HG03457 (cell line): ENCODE data around the gene IKZF3.

Experiments
- ATAC-seq: cut with Tn5 transposase; IDR thresholded peaks from one replicate; pipeline ENCODE4 v1.9.1; 2021; ENCODE audit warnings: moderate number of reproducible peaks; ENCODE audit not compliant: unreplicated experiment

IKZF3 gene

GRCh38 chr17:39818358-39819000 is 45.6 kb downstream of the IKZF3 start:
- no peak for ATAC-seq

GRCh38 chr17:39816272-39816671 is 47.8 kb downstream of the IKZF3 start:
- no peak for ATAC-seq

GRCh38 chr17:39814497-39814896 is 49.6 kb downstream of the IKZF3 start:
- ATAC-seq, result no peak

GRCh38 chr17:39813631-39814030 is 50.5 kb downstream of the IKZF3 start:
- ATAC-seq, result no peak

- no peak for ATAC-seq
These were observed 51.6 kb downstream of the IKZF3 start for GRCh38 chr17:39812466-39812865.

GRCh38 chr17:39810939-39811728 is 53.0 kb downstream of the IKZF3 start:
- ATAC-seq, result no peak

GRCh38 chr17:39809221-39809620 is 54.9 kb downstream of the IKZF3 start:
- ATAC-seq, result no peak

- ATAC-seq, result no peak
These were observed 55.6 kb downstream of the IKZF3 start for GRCh38 chr17:39808409-39808997.

GRCh38 chr17:39804839-39805238 is 59.3 kb downstream of the IKZF3 start:
- ATAC-seq, result no peak

GRCh38 chr17:39801055-39801454 is 63.1 kb downstream of the IKZF3 start:
- no peak for ATAC-seq

GRCh38 chr17:39800540-39800939 is 63.6 kb downstream of the IKZF3 start:
- no peak for ATAC-seq

GRCh38 chr17:39799395-39799794 is 64.7 kb downstream of the IKZF3 start:
- ATAC-seq, result no peak

- ATAC-seq, result no peak
These were observed 69.7 kb downstream of the IKZF3 start for GRCh38 chr17:39794249-39794970.

- ATAC-seq, result no peak
These were observed 70.7 kb downstream of the IKZF3 start for GRCh38 chr17:39793301-39793872.

GRCh38 chr17:39792526-39793221 is 71.4 kb downstream of the IKZF3 start:
- ATAC-seq, result no peak

GRCh38 chr17:39791111-39791992 is 72.8 kb downstream of the IKZF3 start:
- no peak for ATAC-seq

- no peak for ATAC-seq
These were observed 76.2 kb downstream of the IKZF3 start for GRCh38 chr17:39787743-39788484.

GRCh38 chr17:39787041-39787440 is 77.1 kb downstream of the IKZF3 start:
- ATAC-seq, result no peak

- no peak for ATAC-seq
These were observed 81.1 kb downstream of the IKZF3 start for GRCh38 chr17:39782980-39783379.
